K562 (cell line): ENCODE data around the gene UBE3B. TPM values are rescaled to one million over a fixed set of nuclear protein-coding genes. Genes with fewer than 3 reads are reported as not detected.

ENCODE experiments used
- polyA plus RNA-seq, 8 experiments: library from polyadenylated mRNA; depleted of rRNA in 4 of 8; stranded (reverse) in 5 of 8; unstranded in 3 of 8; fragments of >200 nt; fragmentation: Nextera tagmentation in 2 of 8; fragmentation: Illumina TruSeq in 1 of 8; extraction: Ambion mirVana in 2 of 8; extraction: Trizol in 1 of 8; gene quantifications; 2 replicates each; pipeline versions ENCODE4 v1.2.1 to v1.2.3, GENCODE V29; 2011 to 2014; ENCODE audit warnings: inconsistent platforms in 1 of 8, missing spikeins in 1 of 8
- total RNA-seq, 7 experiments: library from RNA; depleted of rRNA in 6 of 7; stranded (reverse); fragments of >200 nt in 6 of 7; fragmentation: Illumina TruSeq in 2 of 7; extraction: Trizol in 2 of 7; gene quantifications; 2 replicates each; pipeline versions ENCODE4 v1.2.1 to v1.2.3, GENCODE V29; 2011 to 2021; ENCODE audit warnings: low replicate concordance in 1 of 7
- TF ChIP-seq, protein P1 (sequence below), 2 experiments: fragments of 450-650 bp; formaldehyde crosslinking in 1 of 2; IDR thresholded peaks; 2 replicates each; pipeline versions ENCODE4 v1.4.0 to v1.6.1; 2014 to 2020; ENCODE audit warnings: mild to moderate bottlenecking in 2 of 2, borderline replicate concordance in 1 of 2, low read depth in 1 of 2

The UBE3B gene
- total and polyA plus RNA-seq, 9 of the 15 experiments (the other 6 are each of a cell fraction or from before 2014, with no cell fraction given) = 7.6 to 23.6 (median 15.5) TPM

DNA sequence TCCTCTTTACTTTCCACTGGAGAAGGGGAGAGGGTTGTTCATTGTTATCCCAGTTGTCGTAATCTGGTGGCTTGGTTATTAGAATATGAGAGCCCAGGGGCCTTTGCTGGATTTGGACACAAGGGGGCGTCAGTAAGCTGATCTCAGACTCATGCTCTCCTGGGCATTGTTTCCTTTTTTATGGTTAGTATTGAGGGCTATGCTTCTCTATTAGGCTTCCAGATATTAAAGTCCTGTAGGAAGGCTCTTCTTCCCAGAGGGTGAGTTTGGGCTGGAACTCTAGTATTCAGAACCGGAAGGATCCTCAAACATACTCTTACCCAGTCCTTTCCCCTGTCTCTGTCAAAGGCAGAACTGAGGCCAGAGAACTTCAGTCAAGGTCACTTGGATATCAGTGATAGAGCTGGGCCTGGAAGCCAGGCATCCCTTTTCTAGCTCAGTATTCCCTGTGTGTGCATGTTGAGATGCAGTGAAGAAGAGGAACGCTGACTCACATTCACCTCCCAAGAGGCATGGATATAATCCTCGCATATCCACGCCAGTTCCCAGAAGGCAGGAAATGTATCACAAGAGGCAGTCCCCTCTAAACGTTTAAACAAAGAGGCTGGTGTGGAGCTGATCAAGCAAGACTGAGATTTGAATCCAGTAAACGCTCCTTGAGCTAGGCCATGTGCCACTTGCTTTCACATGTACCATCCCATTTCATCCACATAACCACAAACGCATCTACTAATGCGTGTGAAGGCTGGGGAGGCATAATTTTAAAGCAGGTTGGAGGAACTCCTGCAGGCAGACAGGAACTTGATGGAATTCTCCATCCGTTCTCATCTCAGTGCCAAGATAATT is 41.6 kb downstream of the UBE3B start (continued):
- TF ChIP-seq, protein P1, sequence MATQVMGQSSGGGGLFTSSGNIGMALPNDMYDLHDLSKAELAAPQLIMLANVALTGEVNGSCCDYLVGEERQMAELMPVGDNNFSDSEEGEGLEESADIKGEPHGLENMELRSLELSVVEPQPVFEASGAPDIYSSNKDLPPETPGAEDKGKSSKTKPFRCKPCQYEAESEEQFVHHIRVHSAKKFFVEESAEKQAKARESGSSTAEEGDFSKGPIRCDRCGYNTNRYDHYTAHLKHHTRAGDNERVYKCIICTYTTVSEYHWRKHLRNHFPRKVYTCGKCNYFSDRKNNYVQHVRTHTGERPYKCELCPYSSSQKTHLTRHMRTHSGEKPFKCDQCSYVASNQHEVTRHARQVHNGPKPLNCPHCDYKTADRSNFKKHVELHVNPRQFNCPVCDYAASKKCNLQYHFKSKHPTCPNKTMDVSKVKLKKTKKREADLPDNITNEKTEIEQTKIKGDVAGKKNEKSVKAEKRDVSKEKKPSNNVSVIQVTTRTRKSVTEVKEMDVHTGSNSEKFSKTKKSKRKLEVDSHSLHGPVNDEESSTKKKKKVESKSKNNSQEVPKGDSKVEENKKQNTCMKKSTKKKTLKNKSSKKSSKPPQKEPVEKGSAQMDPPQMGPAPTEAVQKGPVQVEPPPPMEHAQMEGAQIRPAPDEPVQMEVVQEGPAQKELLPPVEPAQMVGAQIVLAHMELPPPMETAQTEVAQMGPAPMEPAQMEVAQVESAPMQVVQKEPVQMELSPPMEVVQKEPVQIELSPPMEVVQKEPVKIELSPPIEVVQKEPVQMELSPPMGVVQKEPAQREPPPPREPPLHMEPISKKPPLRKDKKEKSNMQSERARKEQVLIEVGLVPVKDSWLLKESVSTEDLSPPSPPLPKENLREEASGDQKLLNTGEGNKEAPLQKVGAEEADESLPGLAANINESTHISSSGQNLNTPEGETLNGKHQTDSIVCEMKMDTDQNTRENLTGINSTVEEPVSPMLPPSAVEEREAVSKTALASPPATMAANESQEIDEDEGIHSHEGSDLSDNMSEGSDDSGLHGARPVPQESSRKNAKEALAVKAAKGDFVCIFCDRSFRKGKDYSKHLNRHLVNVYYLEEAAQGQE (IDR thresholded peaks at IDR 0.05; ENCODE audit: borderline replicate concordance) = peak; percentile 45; the same call in 1 of the 2 replicates
- TF ChIP-seq, protein P1 (CRISPR knock-in tag; IDR thresholded peaks at IDR 0.05; ENCODE audit: low read depth) = no peak
